HG03457 (cell line): ENCODE measurements around the gene PATE1.

Experiments used
- ATAC-seq: cut with Tn5 transposase; IDR thresholded peaks from one replicate; pipeline ENCODE4 v1.9.1; 2021; ENCODE audit warnings: moderate number of reproducible peaks; ENCODE audit not compliant: unreplicated experiment

PATE1 gene

DNA sequence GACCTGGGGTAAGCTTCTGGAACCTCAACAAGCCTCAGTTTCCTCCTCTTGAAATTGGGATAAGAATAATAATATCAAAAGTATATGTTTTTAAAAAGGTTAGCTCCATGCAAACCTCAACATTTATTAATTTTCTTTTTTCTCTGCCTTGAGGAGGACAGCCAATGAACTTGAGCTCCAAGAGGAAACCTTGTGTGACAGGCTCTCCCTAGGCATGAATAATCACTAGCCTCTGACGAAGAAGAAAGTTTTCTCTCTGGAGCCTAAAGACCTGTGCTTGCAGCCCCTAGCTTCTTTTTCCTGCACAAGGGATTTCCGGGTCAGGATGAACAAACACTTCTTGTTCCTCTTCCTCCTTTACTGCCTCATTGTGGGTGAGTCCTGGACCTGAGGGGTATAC lies 41.7 kb downstream of the PATE1 start, which contains the start of gene PATE3:
PATE3 (plus strand) TSS at position 301 of the 400 bp plus-strand sequence; CDS start at position 326, 25 bp downstream.
- ATAC-seq = no peak

DNA sequence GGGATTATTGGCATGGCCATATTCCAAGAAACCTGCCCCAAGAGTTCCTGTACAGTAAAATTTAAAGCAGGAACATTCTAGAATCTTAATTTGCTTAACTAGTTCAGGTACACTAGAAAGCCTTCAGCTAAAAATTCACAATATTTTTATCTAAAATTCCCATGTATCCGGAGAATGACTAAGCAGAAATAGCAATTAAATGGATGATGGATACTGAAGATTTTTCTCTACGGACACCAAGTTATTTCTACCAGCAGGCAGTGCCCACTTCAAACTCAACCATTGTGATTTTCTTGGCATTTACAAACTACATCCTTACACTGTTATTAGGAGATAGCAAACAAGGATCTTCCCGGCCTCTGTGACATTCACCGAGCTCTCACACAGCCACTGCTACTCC lies 44.7 kb downstream of the PATE1 start:
- no peak for ATAC-seq

DNA sequence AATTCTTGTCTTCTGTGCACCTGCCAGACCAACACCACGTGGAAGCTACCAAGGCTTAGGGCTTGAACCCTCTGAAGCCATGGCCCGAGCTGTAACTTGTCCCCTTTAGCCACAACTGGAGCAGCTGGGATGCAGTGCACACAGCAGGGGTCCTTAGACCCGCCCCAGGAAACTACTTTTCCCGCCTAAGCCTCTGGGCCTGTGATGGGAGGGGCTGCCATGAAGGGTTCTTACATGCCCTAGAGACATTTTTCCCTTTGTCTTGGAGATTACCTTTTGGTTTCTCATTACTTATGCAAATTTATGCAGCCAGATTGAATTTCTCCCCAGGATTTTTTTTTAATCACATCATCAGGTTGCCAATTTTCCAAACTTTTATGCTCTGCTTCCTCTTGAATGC lies 51.6 kb downstream of the PATE1 start:
- ATAC-seq = no peak
